Measurements from ENCODE around the gene EP400.

The EP400 gene

GRCh38 chr12:131929581-131930456 is 19.9 kb upstream of the EP400 start:
- no peak for DNase-seq (ENCODE audit: low read depth)
- H3K4me3 ChIP-seq (ENCODE audit: low read depth, low read length), result peak overlapping the region; percentile 95
- TF ChIP-seq CTCF (IDR thresholded peaks at IDR 0.05; ENCODE audit: control insufficient read depth, extremely low read depth, insufficient read depth), result no peak

GRCh38 chr12:131930510-131930909 is 19.2 kb upstream of the EP400 start:
- no peak for DNase-seq (ENCODE audit: low read depth)
- H3K4me3 ChIP-seq (ENCODE audit: low read depth, low read length), result peak overlapping the region; percentile 95
- TF ChIP-seq CTCF (IDR thresholded peaks at IDR 0.05; ENCODE audit: control insufficient read depth, extremely low read depth, insufficient read depth), result no peak

- H3K4me3 ChIP-seq (ENCODE audit: low read depth, low read length), result no peak overlapping the region
- no peak for DNase-seq (ENCODE audit: low read depth)
- TF ChIP-seq CTCF (IDR thresholded peaks at IDR 0.05; ENCODE audit: control insufficient read depth, extremely low read depth, insufficient read depth), result no peak
Measured at GRCh38 chr12:131933387-131933786, 16.4 kb upstream of the EP400 start.

GRCh38 chr12:131934535-131934934 is 15.2 kb upstream of the EP400 start:
- no peak for TF ChIP-seq CTCF (IDR thresholded peaks at IDR 0.05; ENCODE audit: control insufficient read depth, extremely low read depth, insufficient read depth)
- DNase-seq (ENCODE audit: low read depth), result no peak
- no peak overlapping the region for H3K4me3 ChIP-seq (ENCODE audit: low read depth, low read length)

- no peak for TF ChIP-seq CTCF (IDR thresholded peaks at IDR 0.05; ENCODE audit: control insufficient read depth, extremely low read depth, insufficient read depth)
- DNase-seq (ENCODE audit: low read depth), result no peak
- no peak overlapping the region for H3K4me3 ChIP-seq (ENCODE audit: low read depth, low read length)
Measured at GRCh38 chr12:131938082-131938481, 11.7 kb upstream of the EP400 start.

GRCh38 chr12:131939007-131939406 is 10.7 kb upstream of the EP400 start:
- TF ChIP-seq CTCF (IDR thresholded peaks at IDR 0.05; ENCODE audit: control insufficient read depth, extremely low read depth, insufficient read depth), result no peak
- DNase-seq (ENCODE audit: low read depth), result no peak
- no peak overlapping the region for H3K4me3 ChIP-seq (ENCODE audit: low read depth, low read length)

- H3K4me3 ChIP-seq (ENCODE audit: low read depth, low read length), result no peak overlapping the region
- no peak for DNase-seq (ENCODE audit: low read depth)
- TF ChIP-seq CTCF (IDR thresholded peaks at IDR 0.05; ENCODE audit: control insufficient read depth, extremely low read depth, insufficient read depth), result no peak
Measured at GRCh38 chr12:131940141-131940547, 9.6 kb upstream of the EP400 start.

Measured in LNCaP clone FGC (cell line).